HCT116 (cell line): ENCODE results near the gene SPIN1. TPM values are rescaled to one million over a fixed set of nuclear protein-coding genes. Genes with fewer than 3 reads are reported as not detected.

ENCODE experiments used
- ATAC-seq: fragments of 200-7000 bp; cut with Tn5 transposase; 2 replicates; pipeline ENCODE4 v1.9.1; 2020; ENCODE audit warnings: mild to moderate bottlenecking, moderate library complexity
- BruUV-seq: library from RNA; stranded (reverse); fragments of 400-500 nt; replicated peaks from 2 replicates; lab custom pipeline; 2021; lab: Mats Ljungman, UMichigan
- CTCF ChIA-PET: fragments of 300-600 bp; sonication (Branson Sonifier 250); formaldehyde crosslinking; loops from one replicate; lab custom pipeline; 2021; ENCODE audit warnings: antibody characterized with exemption; lab: Charles Lee
- POLR2A ChIA-PET: fragments of 300-600, 350-600 bp; sonication (Branson Sonifier 250); formaldehyde crosslinking; loops from one replicate; lab custom pipeline; 2021; ENCODE audit warnings: antibody characterized with exemption; lab: Charles Lee
- RAD21 ChIA-PET, 2 experiments: fragments of 300-600 bp; sonication (Branson Sonifier 250); formaldehyde crosslinking; loops; one replicate each; lab custom pipeline; 2023; ENCODE audit warnings: low total read pairs in 2 of 2; ENCODE audit not compliant: uncharacterized antibody in 2 of 2, unreplicated experiment in 2 of 2, low non-redundant PET in 1 of 2; lab: Charles Lee
- DNase-seq: peaks from one replicate; pipeline ENCODE4 v3.0.0-alpha.2; 2010; ENCODE audit warnings: low read depth, low spot score
- H2AFZ ChIP-seq: fragments of 200-600 bp; shearing (Covaris generic), sonication (generic); 2 replicates; pipeline ENCODE4 v1.6.1; 2017; ENCODE audit warnings: low read depth, mixed run types, mixed read lengths, antibody characterized with exemption, low read length; ENCODE audit not compliant: poor library complexity, severe bottlenecking
- H3K27ac ChIP-seq: 2 replicates; pipeline ENCODE4 v1.5.1; 2012; ENCODE audit warnings: low read depth, low read length
- H3K27me3 ChIP-seq: fragments of 200-600 bp; sonication (generic); 2 replicates; pipeline ENCODE4 v1.6.1; 2016; ENCODE audit warnings: mixed run types, low read length, mixed read lengths; ENCODE audit not compliant: insufficient read depth
- H3K36me3 ChIP-seq, 2 experiments: fragments of 200-500 bp in 1 of 2; fragments of 200-600 bp in 1 of 2; sonication (Bioruptor generic) in 1 of 2; sonication (generic) in 1 of 2; 2 replicates each; pipeline versions ENCODE4 v1.5.1 to v1.6.1; 2014 to 2016; ENCODE audit warnings: low read length in 2 of 2, inconsistent platforms in 1 of 2, mixed read lengths in 1 of 2, mixed run types in 1 of 2; ENCODE audit not compliant: insufficient read depth in 2 of 2, control insufficient read depth in 1 of 2
- H3K4me1 ChIP-seq, 2 experiments: fragments of 200-600 bp in 1 of 2; sonication (generic) in 1 of 2; 2 replicates each; pipeline versions ENCODE4 v1.5.1 to v1.6.1; 2012 to 2017; ENCODE audit warnings: low read length in 2 of 2, inconsistent platforms in 1 of 2, mild to moderate bottlenecking in 1 of 2, mixed read lengths in 1 of 2, mixed run types in 1 of 2, moderate library complexity in 1 of 2; ENCODE audit not compliant: insufficient read depth in 2 of 2, control insufficient read depth in 1 of 2
- H3K4me2 ChIP-seq: fragments of 200-600 bp; sonication (generic); 2 replicates; pipeline ENCODE4 v1.6.1; 2017; ENCODE audit warnings: mixed run types, low read length, mixed read lengths
- H3K4me3 ChIP-seq, 2 experiments: fragments of 200-600 bp in 1 of 2; sonication (generic) in 1 of 2; replicated peaks in 1 of 2; 2 replicates each; pipeline ENCODE4 v1.5.1; 2011 to 2016; ENCODE audit warnings: low read length in 2 of 2, control low read depth in 1 of 2, low read depth in 1 of 2, mild to moderate bottlenecking in 1 of 2, mixed read lengths in 1 of 2, mixed run types in 1 of 2
- H3K79me2 ChIP-seq: fragments of 200-600 bp; sonication (generic); 2 replicates; pipeline ENCODE4 v1.6.1; 2017; ENCODE audit warnings: mild to moderate bottlenecking, mixed run types, low read length, moderate library complexity, mixed read lengths; ENCODE audit not compliant: insufficient read depth
- H3K9ac ChIP-seq: fragments of 200-600 bp; sonication (generic); 2 replicates; pipeline ENCODE4 v1.6.1; 2016; ENCODE audit warnings: low read length, mixed read lengths
- H3K9me2 ChIP-seq: fragments of 200-600 bp; sonication (generic), shearing (Covaris generic); 2 replicates; pipeline ENCODE4 v1.6.1; 2017; ENCODE audit warnings: mixed run types, mild to moderate bottlenecking, moderate library complexity; ENCODE audit not compliant: insufficient read depth
- H3K9me3 ChIP-seq, 2 experiments: fragments of 200-500 bp in 1 of 2; fragments of 200-600 bp in 1 of 2; sonication (Bioruptor generic) in 1 of 2; sonication (generic) in 1 of 2; 2 replicates each; pipeline ENCODE4 v1.6.1; 2014 to 2017; ENCODE audit warnings: low read length in 2 of 2, mixed read lengths in 2 of 2, inconsistent platforms in 1 of 2, low read depth in 1 of 2, mild to moderate bottlenecking in 1 of 2, mixed run types in 1 of 2, moderate library complexity in 1 of 2; ENCODE audit not compliant: control insufficient read depth in 1 of 2, insufficient read depth in 1 of 2
- H4K20me1 ChIP-seq: fragments of 200-600 bp; sonication (generic), shearing (Covaris generic); 2 replicates; pipeline ENCODE4 v1.6.1; 2017; ENCODE audit warnings: mixed run types, mild to moderate bottlenecking, moderate library complexity; ENCODE audit not compliant: insufficient read depth
- ATF3 ChIP-seq: IDR thresholded peaks from 2 replicates; pipeline ENCODE4 v1.6.1; 2012
- CBX3 ChIP-seq: IDR thresholded peaks from 2 replicates; pipeline ENCODE4 v1.6.1; 2012; ENCODE audit warnings: low read depth
- CEBPB ChIP-seq: IDR thresholded peaks from 2 replicates; pipeline ENCODE4 v1.6.1; 2012; ENCODE audit warnings: low read depth
- CTCF ChIP-seq, 3 experiments: fragments of 200-600 bp in 1 of 3; sonication (generic) in 1 of 3; IDR thresholded peaks in 2 of 3; conservative IDR thresholded peaks in 1 of 3; 2 replicates each; pipeline ENCODE4 v1.5.1; 2012 to 2017; ENCODE audit warnings: low read depth in 2 of 3, low read length in 2 of 3, antibody characterized with exemption in 1 of 3, borderline replicate concordance in 1 of 3, control low read depth in 1 of 3, mild to moderate bottlenecking in 1 of 3, mixed read lengths in 1 of 3, mixed run types in 1 of 3, moderate library complexity in 1 of 3; ENCODE audit not compliant: insufficient read depth in 1 of 3
- EGR1 ChIP-seq: IDR thresholded peaks from 2 replicates; pipeline ENCODE4 v1.6.1; 2012; ENCODE audit warnings: low read depth
- ELF1 ChIP-seq: IDR thresholded peaks from 2 replicates; pipeline ENCODE4 v1.6.1; 2012; ENCODE audit warnings: low read depth, borderline replicate concordance
- EZH2 ChIP-seq: fragments of 200-600 bp; sonication (generic); IDR thresholded peaks from 2 replicates; pipeline ENCODE4 v1.6.1; 2017; ENCODE audit warnings: antibody characterized with exemption, mixed run types
- EZH2phosphoT487 ChIP-seq: fragments of 200-600 bp; IDR thresholded peaks from 2 replicates; pipeline ENCODE4 v1.6.1; 2018; ENCODE audit warnings: antibody characterized with exemption, borderline replicate concordance
- FOSL1 ChIP-seq: IDR thresholded peaks from 2 replicates; pipeline ENCODE4 v1.6.1; 2012; ENCODE audit warnings: low read depth
- MAX ChIP-seq: IDR thresholded peaks from 2 replicates; pipeline ENCODE4 v1.6.1; 2012
- POLR2AphosphoS5 ChIP-seq: IDR thresholded peaks from 2 replicates; pipeline ENCODE4 v1.6.1; 2011; ENCODE audit warnings: mild to moderate bottlenecking, low read depth, low read length, moderate library complexity
- RAD21 ChIP-seq: IDR thresholded peaks from 2 replicates; pipeline ENCODE4 v1.6.1; 2012; ENCODE audit warnings: low read depth, mild to moderate bottlenecking
- REST ChIP-seq: IDR thresholded peaks from 2 replicates; pipeline ENCODE4 v1.6.1; 2012; ENCODE audit warnings: low read depth
- SP1 ChIP-seq: IDR thresholded peaks from 2 replicates; pipeline ENCODE4 v1.6.1; 2012; ENCODE audit warnings: low read depth
- SRF ChIP-seq: IDR thresholded peaks from 2 replicates; pipeline ENCODE4 v1.6.1; 2012; ENCODE audit warnings: low read depth
- TCF7L2 ChIP-seq: IDR thresholded peaks from 2 replicates; pipeline ENCODE4 v1.7.0; 2011; ENCODE audit warnings: borderline replicate concordance, inconsistent platforms; ENCODE audit not compliant: insufficient read depth, insufficient read length; ENCODE audit errors: extremely low read depth
- YY1 ChIP-seq: IDR thresholded peaks from 2 replicates; pipeline ENCODE4 v1.6.1; 2011; ENCODE audit warnings: low read length, low read depth, moderate library complexity, mild to moderate bottlenecking; ENCODE audit not compliant: insufficient replicate concordance; ENCODE audit errors: extremely low read depth
- ZBTB33 ChIP-seq: IDR thresholded peaks from 2 replicates; pipeline ENCODE4 v1.6.1; 2011; ENCODE audit warnings: mild to moderate bottlenecking, low read length, moderate library complexity; ENCODE audit not compliant: insufficient replicate concordance; ENCODE audit errors: extremely low read depth
- ZFX ChIP-seq: fragments of 450-650 bp; IDR thresholded peaks from 2 replicates; pipeline ENCODE4 v1.6.1; 2017
- intact Hi-C: fragments of 100-400 bp; cut with micrococcal nuclease; formaldehyde crosslinking; loops from 2 replicates; pipeline ENCODE4 v1.10.0; 2022
- total RNA-seq: library from RNA; stranded (reverse); gene quantifications from one replicate; pipeline ENCODE4 v1.2.1, GENCODE V29; 2021; ENCODE audit not compliant: unreplicated experiment

The SPIN1 gene
- total RNA-seq, 1 experiment from 2014 or later, result 74.0 TPM

GRCh38 chr9:88441301-88442007 lies 53.2 kb downstream of the SPIN1 start:
- Histone ChIP-seq H3K4me3 (no peak overlapping the region), H3K4me1 (no peaks in the 10 kb centered on the region; a peak in 1 of 4 replicates), H3K9ac (no peak overlapping the region), H3K79me2 (peaks cover 92% of the 10 kb centered on the region), H3K36me3 (no peaks in the 10 kb centered on the region), H3K27me3 (no peaks in the 10 kb centered on the region), H3K9me3 (no peaks in the 10 kb centered on the region), H2AFZ (no peak overlapping the region), H4K20me1 (peaks cover 10% of the 10 kb centered on the region; the same call in 1 of the 2 replicates), H3K4me2 (no peak overlapping the region), H3K27ac (no peak overlapping the region), H3K9me2 (no peaks in the 10 kb centered on the region)
- no peak for DNase-seq
- TF ChIP-seq FOSL1 (no peak), CBX3 (no peak), TCF7L2 (no peak), CEBPB (no peak), EZH2 (no peak), SRF (no peak), ATF3 (no peak), POLR2AphosphoS5 (no peak), MAX (no peak), YY1 (no peak), ELF1 (no peak), SP1 (no peak), ZFX (no peak), RAD21 (no peak), ZBTB33 (no peak), EZH2phosphoT487 (no peak), REST (no peak), CTCF (IDR thresholded peaks at IDR 0.05 in 2 of 3, conservative IDR thresholded peaks at IDR 0.05 in 1 of 3; ENCODE audit: borderline replicate concordance in 1 of 3, insufficient read depth in 1 of 3, low read depth in 2 of 3, low read length in 2 of 3) (no peak), EGR1 (no peak)
- RAD21 ChIA-PET, result no interaction called here
- ATAC-seq, result no peak
- no TSS peak for BruUV-seq
- POLR2A ChIA-PET, result no interaction called here
- intact Hi-C loops, result no loop called here
- CTCF ChIA-PET, result no interaction called here
